ENCODE measurements around the gene HIGD1B.

The HIGD1B gene

DNA sequence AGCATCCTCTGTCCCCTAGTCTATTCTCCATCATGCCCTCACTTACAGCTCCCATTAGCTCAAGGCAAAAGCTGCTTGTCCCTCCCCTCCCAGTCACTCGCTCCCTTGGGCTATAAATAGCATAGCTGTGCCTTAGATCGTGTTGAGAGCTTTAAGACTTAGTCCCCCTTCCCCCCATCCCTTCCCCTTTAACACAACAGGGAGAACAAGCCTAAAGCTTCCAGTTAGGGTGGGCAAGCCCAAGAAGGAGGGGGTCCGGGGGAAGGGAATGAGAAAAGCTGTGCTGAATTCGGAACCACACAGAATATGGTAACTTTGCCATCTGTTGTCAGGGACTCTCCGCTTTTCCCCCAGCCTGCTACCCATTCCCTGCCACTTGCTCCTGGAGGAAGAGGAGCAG, 4.9 kb upstream of the HIGD1B start:
- Histone ChIP-seq H3K4me3 (replicated peaks; ENCODE audit: insufficient read depth, low read length) (no peak overlapping the region), H3K27me3 (ENCODE audit: insufficient read depth, poor library complexity, severe bottlenecking) (no peaks in the 10 kb centered on the region), H3K27ac (replicated peaks) (no peak overlapping the region)
- no peak for DNase-seq (ENCODE audit: low read depth in 1 of 2, low spot score in 1 of 2)
- TF ChIP-seq, protein P1, sequence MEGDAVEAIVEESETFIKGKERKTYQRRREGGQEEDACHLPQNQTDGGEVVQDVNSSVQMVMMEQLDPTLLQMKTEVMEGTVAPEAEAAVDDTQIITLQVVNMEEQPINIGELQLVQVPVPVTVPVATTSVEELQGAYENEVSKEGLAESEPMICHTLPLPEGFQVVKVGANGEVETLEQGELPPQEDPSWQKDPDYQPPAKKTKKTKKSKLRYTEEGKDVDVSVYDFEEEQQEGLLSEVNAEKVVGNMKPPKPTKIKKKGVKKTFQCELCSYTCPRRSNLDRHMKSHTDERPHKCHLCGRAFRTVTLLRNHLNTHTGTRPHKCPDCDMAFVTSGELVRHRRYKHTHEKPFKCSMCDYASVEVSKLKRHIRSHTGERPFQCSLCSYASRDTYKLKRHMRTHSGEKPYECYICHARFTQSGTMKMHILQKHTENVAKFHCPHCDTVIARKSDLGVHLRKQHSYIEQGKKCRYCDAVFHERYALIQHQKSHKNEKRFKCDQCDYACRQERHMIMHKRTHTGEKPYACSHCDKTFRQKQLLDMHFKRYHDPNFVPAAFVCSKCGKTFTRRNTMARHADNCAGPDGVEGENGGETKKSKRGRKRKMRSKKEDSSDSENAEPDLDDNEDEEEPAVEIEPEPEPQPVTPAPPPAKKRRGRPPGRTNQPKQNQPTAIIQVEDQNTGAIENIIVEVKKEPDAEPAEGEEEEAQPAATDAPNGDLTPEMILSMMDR (IDR thresholded peaks at IDR 0.05; ENCODE audit: insufficient read depth, low read length): no peak
- TF ChIP-seq SPI1 (IDR thresholded peaks at IDR 0.05; ENCODE audit: borderline replicate concordance, low read depth): no peak
- TF ChIP-seq, protein P2, sequence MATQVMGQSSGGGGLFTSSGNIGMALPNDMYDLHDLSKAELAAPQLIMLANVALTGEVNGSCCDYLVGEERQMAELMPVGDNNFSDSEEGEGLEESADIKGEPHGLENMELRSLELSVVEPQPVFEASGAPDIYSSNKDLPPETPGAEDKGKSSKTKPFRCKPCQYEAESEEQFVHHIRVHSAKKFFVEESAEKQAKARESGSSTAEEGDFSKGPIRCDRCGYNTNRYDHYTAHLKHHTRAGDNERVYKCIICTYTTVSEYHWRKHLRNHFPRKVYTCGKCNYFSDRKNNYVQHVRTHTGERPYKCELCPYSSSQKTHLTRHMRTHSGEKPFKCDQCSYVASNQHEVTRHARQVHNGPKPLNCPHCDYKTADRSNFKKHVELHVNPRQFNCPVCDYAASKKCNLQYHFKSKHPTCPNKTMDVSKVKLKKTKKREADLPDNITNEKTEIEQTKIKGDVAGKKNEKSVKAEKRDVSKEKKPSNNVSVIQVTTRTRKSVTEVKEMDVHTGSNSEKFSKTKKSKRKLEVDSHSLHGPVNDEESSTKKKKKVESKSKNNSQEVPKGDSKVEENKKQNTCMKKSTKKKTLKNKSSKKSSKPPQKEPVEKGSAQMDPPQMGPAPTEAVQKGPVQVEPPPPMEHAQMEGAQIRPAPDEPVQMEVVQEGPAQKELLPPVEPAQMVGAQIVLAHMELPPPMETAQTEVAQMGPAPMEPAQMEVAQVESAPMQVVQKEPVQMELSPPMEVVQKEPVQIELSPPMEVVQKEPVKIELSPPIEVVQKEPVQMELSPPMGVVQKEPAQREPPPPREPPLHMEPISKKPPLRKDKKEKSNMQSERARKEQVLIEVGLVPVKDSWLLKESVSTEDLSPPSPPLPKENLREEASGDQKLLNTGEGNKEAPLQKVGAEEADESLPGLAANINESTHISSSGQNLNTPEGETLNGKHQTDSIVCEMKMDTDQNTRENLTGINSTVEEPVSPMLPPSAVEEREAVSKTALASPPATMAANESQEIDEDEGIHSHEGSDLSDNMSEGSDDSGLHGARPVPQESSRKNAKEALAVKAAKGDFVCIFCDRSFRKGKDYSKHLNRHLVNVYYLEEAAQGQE (IDR thresholded peaks at IDR 0.05; ENCODE audit: insufficient replicate concordance, low read depth): no peak
- TF ChIP-seq GABPA (IDR thresholded peaks at IDR 0.05; ENCODE audit: low read depth): no peak
- TF ChIP-seq POLR2AphosphoS5 (IDR thresholded peaks at IDR 0.05; ENCODE audit: low read depth): no peak

DNA sequence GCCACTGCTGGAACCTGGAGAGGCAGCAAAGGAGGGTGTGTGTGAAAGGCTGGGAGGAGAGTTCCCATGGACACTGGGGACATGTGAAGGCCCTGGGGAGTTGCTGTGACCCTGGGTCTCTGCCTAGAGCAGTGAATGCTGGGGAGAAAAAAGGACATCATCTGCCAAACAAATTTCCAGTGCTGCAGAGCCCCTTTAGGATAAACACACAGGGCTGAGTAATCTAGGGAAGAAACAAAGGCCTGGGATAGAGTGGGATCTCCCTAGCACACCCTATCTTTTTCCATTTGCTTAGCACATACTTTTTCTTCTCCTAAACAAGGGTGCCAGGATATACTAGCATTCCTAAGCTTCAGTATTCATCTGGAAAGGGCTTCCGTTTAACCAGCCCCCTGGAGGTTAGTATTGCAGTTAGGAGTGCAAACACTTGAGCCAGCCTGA, 3.3 kb upstream of the HIGD1B start:
- no peak for TF ChIP-seq GABPA (IDR thresholded peaks at IDR 0.05; ENCODE audit: low read depth)
- Histone ChIP-seq H3K27ac (replicated peaks) (no peak overlapping the region), H3K27me3 (ENCODE audit: insufficient read depth, poor library complexity, severe bottlenecking) (no peaks in the 10 kb centered on the region), H3K4me3 (replicated peaks; ENCODE audit: insufficient read depth, low read length) (no peak overlapping the region)
- no peak for DNase-seq (ENCODE audit: low read depth in 1 of 2, low spot score in 1 of 2)

DNA sequence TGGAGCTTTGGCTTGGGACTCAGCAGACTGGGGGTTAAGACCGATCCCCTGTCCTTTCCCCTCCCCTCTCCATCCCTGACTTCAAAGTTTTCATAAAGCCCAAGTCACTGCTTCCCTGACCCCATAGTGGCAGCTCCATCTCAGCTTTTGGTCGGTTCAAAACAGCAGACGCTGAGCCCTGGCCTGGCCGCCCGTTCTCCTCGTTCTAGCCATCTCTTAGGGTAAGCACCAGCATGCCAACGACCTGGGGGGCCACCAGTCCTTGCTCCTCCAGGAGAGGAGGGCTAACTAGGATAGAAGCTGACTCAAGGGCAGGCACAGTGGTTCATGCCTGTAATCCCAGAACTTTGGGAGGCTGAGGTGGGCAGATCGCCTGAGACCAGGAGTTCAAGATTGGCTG, 1.5 kb upstream of the HIGD1B start:
- Histone ChIP-seq H3K27ac (replicated peaks) (no peak overlapping the region), H3K4me3 (replicated peaks; ENCODE audit: insufficient read depth, low read length) (no peak overlapping the region), H3K27me3 (ENCODE audit: insufficient read depth, poor library complexity, severe bottlenecking) (no peaks in the 10 kb centered on the region)
- DNase-seq (ENCODE audit: low read depth in 1 of 2, low spot score in 1 of 2): no peak
- TF ChIP-seq GABPA (IDR thresholded peaks at IDR 0.05; ENCODE audit: low read depth): no peak
- TF ChIP-seq, protein P2 (IDR thresholded peaks at IDR 0.05; ENCODE audit: insufficient replicate concordance, low read depth): no peak
- TF ChIP-seq SPI1 (IDR thresholded peaks at IDR 0.05; ENCODE audit: borderline replicate concordance, low read depth): no peak
- TF ChIP-seq, protein P1 (IDR thresholded peaks at IDR 0.05; ENCODE audit: insufficient read depth, low read length): no peak
- no peak for TF ChIP-seq POLR2AphosphoS5 (IDR thresholded peaks at IDR 0.05; ENCODE audit: low read depth)

DNA sequence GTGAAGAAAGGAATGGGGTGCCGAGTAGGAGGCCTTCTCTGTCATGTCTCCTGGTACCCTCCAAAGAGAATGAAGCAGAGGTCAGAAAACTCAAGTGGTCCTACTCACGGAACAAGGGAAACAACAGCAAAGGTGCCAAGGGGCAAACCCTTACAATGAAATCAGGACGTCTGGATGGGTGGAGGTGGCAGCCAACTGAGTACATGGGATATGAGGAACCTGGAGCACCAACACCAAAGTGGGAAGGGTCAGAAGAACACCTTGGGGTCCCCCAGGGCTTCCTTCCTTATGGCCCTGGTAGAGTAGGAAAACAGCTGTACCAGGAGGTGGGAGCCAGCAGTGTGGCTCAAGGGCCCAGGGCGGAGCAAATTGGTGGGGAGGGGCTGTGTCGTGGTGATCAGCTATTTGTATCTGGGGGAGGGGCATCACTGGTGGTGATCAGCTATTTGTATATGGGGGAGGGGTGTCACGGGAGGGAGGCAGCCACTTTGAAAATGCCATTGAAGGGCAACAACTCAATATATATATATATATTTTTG, 643 bp downstream of the HIGD1B start:
- TF ChIP-seq, protein P2 (IDR thresholded peaks at IDR 0.05; ENCODE audit: insufficient replicate concordance, low read depth): no peak
- TF ChIP-seq, protein P1 (IDR thresholded peaks at IDR 0.05; ENCODE audit: insufficient read depth, low read length): no peak
- TF ChIP-seq POLR2AphosphoS5 (IDR thresholded peaks at IDR 0.05; ENCODE audit: low read depth) (no peak), SPI1 (IDR thresholded peaks at IDR 0.05; ENCODE audit: borderline replicate concordance, low read depth) (no peak), GABPA (IDR thresholded peaks at IDR 0.05; ENCODE audit: low read depth) (no peak)
- Histone ChIP-seq H3K4me3 (replicated peaks; ENCODE audit: insufficient read depth, low read length) (no peak overlapping the region), H3K27me3 (ENCODE audit: insufficient read depth, poor library complexity, severe bottlenecking) (no peaks in the 10 kb centered on the region), H3K27ac (replicated peaks) (no peak overlapping the region)
- no peak for DNase-seq (ENCODE audit: low read depth in 1 of 2, low spot score in 1 of 2)
